GM19463 (cell line): Measurements from ENCODE around the gene PTH2R.
A peak's percentile ranks its signal among the peaks of the same experiment; 100 is the strongest.
"Not testable (repeated sequence)": the region's sequence is repeated elsewhere in the genome, so short reads cannot be mapped to it uniquely, and the experiment has no call there.

Experiments
- ATAC-seq: cut with Tn5 transposase; IDR thresholded peaks from one replicate; pipeline ENCODE4 v1.9.1; 2021; ENCODE audit warnings: mild to moderate bottlenecking, moderate library complexity; ENCODE audit not compliant: unreplicated experiment

The PTH2R gene

DNA sequence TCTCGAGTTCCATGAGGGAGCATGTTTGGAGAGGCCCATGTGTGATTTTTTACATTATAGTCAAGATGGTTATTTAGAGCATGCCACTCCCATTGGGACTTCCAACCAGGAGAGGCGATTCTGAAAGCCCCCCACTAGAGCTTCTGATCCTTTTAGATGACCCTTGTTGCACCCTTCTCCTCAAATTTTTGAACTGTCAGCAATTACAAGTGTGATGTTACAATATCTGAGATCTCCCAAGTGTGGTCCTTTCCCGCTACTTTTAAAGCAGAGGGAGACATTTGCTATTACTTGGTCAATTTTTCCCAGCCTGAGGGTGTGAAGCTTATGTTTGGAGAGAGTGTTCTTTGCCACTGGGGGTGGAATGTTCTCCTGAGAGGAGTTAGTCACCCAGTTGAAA lies 16.7 kb upstream of the PTH2R start:
- no peak for ATAC-seq

DNA sequence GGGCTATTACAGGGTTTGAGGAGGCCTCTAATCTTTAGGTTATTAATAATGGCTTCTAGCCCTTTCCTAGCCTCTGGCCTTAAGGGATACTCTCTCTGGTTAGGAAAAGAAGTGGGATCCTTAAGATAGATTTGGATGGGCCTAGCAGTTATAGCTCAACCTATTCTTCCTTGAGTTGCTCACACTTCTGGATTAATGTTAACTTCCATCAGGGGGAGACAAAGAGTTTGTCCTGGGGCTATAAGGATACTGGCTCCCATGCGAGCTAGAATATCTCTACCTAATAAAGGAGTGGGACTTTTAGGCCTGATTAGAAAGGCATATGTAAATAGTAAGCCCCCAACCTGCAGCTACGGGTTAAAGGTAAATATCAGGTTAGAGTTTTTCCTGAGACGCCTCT lies 14.3 kb upstream of the PTH2R start:
- ATAC-seq: no peak

GRCh38 chr2:208396796-208397195 lies 9.8 kb upstream of the PTH2R start:
- not testable (repeated sequence) for ATAC-seq

DNA sequence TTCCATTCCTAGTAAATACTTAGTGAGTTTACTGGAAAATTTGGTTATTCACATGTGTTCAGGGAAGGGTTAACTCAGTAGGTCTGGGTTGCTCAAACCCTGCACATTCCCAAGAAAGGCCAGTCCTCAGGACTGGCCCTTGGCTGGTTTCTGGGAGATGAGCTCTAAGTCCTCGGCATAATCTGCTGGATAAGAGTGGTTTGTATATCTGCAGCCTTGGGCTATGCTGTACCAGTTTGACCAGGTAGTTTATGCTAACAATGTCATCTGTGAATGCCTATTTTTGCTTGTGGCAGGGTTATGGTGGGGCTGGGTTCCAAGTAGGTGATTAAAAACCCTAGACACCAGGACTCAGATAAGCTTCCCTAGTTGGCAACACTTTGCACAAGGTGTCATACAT lies 7.4 kb upstream of the PTH2R start:
- no peak for ATAC-seq

DNA sequence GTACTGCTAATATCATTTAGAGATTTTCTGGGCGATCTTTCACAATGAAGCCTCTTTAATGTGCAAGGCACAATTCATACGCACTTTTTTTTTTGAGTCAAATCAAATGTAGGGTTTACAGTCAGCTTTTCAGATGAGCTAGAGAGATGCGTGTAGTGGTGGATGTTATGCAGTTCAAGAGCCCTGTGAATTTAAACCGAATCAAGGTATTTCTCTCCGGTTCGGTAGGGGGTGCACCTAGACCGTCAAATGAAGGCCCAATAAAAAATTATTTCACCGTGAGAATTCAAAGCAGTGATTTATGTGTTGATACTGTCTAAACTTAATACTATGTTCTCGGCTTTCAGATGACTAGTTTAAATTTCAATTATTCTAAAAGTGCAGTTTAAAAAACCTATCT lies 1.1 kb downstream of the PTH2R start:
- peak; percentile 53 for ATAC-seq

DNA sequence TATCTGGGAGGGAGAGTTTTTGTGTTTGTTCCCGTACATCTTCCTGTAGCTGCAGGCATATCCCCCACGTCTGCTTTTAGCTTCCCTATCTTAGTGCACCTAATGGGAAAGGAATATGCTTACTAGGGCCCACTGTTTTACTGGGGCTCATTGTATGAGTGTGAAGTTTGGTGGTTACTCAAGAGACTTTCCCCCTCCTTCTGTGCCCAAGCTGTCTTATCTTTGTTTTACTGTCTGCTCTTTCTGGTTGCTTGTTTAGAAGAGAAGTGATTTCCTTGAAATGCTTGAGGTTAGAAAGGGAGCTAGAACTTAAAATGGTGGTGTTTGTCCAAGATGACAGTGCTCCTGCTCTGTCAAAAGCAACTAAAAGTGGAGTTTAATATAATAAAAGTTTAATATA lies 7.3 kb downstream of the PTH2R start:
- ATAC-seq: no peak

- ATAC-seq: peak; percentile 42
Measured at GRCh38 chr2:208415255-208415654, 8.7 kb downstream of the PTH2R start.

DNA sequence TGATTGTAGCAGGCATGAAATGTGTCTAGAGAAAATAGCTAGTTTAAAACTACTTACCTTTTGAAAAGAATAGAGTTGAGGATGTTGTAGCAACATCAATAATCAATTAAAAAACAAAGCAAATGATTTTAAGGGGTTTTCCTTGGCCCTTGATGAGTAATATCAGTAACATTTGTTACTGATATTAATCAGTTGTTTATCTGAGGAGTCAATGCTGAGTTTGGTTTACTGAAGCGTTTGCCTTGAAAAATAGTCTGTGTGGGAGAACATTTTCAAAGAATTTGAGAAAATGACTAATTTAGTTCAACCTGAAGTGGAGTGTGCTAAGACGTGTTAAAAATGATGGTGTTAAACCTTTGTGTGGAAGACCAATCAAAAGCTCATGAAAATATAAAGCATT lies 9.3 kb downstream of the PTH2R start:
- peak; percentile 91 for ATAC-seq

DNA sequence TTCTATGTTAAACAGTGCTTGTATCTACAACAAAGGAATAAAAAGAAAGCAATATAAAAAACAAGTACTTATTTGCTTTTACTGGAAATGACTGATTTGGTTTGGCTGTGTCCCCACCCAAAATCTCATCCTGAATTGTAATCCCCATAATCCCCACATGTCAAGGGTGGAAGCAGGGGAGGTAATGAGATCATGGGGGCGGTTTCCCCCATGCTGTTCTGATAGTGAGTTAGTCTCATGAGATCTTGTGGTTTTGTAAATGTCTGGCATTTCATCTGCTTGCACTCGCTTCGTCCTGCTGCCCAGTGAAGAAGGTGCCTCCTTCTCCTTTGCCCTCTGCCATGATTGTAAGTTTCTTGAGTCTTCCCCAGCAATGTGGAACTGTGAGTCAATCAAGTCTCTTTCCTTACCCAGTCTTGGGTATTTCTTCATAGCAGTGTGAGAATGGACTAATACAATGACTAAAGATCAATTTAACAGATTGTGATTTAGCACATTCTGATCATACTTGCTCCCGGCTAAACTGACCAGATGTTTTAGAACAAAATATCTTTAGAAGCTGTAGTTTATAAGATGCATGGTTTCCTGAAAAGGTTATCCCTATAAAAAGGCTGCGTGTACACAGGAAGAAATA lies 19.9 kb downstream of the PTH2R start:
- no peak for ATAC-seq

GRCh38 chr2:208437755-208438154 lies 31.2 kb downstream of the PTH2R start:
- ATAC-seq: no peak

- no peak for ATAC-seq
Measured at GRCh38 chr2:208440716-208441115, 34.1 kb downstream of the PTH2R start.

GRCh38 chr2:208441951-208442350 lies 35.4 kb downstream of the PTH2R start:
- ATAC-seq: no peak

GRCh38 chr2:208447447-208447846 lies 40.9 kb downstream of the PTH2R start:
- not testable (repeated sequence) for ATAC-seq

DNA sequence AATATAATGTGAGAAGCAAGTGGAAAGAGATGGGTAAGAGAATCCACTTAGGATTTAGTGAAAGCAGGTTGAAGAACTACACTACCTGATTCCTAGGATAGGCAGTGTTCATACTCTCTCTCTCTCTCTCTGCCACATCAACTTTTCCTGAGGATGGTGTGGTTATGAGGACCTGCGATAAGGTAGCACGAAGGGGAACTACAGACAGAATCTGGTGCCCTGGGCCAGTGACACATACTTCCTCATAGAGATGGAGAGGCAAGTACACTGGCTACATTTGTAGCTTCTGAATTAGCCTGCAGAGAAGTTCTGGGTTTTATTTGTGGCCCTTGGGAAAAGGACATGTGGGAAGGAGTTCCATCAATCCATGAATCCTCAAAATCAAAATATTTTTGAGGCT lies 44.5 kb downstream of the PTH2R start:
- no peak for ATAC-seq

DNA sequence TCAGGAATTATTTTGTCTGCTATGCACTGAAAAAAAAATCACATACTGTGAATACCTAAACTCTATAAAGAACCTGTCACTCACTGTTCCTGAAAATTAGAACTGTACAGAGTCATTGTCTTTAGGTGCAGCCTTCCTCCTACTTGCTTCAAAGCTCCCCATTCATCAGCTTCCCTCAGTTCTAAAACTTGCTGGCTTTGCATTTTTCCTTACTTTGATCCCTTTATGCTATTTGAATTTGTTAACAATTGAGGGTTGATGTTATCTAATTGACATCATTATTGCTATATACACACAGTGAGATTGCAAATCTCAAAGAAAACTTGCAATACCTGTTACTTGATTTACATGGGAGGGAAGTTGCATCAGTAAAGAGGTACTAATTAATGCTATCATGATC lies 48.3 kb downstream of the PTH2R start:
- no peak for ATAC-seq

DNA sequence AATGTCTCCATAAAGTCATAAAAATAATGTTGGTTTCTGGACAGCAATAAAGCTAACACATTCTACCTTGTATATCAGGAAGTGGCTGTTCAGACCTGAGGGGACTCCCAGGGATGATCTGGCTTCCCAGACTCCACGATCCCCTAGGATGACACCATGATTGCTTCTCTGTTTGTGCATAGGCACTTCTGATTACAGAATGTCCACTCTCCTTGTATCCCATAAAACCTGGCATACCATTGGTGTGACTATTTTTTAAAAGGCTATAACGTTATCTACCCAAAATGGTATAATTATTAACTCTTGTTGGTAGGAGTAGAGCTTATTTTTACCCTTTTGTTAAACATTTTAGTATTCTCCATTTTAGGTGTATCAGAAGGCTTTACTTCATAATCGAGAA lies 57.1 kb downstream of the PTH2R start:
- ATAC-seq: no peak

DNA sequence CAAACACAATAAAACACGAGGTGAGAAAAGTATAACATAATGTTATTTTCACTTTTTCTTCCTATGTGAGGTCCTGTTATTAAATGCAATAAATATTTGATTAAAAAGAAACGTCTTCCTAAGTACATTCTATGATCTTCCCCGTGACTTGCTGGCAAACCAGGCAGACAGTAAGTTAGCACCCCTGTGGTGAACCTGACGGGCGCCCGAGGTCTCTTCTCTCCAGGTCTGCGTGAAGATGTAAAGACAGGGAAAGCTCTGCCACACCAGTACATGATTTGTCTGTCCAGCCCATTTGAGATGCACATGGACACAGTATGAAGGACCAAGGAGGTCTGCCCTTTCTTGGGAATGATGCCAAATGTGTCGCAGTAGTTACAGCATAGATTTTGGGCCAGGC lies 57.6 kb downstream of the PTH2R start:
- ATAC-seq: no peak

- peak; percentile 88 for ATAC-seq
Measured at GRCh38 chr2:208466151-208466919, 59.7 kb downstream of the PTH2R start.

DNA sequence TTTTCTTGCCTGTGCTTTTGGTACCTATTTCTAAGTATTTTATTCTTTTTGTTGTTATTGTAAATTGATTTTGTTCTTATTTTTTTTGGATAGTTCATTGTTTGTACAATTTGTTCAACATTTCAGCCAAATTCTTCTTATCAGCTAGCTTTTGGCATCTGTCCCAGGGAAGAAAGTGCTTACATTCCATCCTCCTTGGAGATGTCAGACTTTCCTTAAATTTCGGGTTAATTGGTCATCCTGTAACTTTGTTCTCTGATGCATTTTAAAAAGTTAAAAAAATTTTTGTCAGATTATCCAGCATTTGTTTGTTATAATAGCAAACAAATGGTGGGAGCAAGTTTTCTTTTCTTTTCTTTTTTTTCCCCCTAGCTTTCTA lies 60.3 kb downstream of the PTH2R start:
- ATAC-seq: no peak

DNA sequence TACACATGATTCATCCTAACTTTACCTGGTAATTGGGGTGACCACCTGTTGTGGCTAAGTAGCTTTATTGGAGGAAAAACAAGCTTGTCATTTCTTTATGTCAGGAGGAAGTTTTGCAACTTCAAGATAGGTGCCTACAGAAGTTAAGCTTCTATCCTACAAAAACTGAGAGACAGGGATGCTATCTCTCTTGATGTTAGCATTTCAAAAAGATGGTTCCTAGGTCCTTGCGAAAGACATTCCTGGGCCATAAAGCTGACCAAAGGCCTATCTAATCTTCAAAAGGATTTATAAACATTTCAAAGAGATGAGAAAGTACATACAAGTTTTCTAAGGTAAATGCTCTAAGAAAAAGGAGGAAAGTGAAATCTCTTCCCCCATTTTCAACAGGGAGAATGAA lies 61.0 kb downstream of the PTH2R start:
- ATAC-seq: no peak

GRCh38 chr2:208477741-208478140 lies 71.1 kb downstream of the PTH2R start:
- ATAC-seq: no peak

- peak; percentile 80 for ATAC-seq
Measured at GRCh38 chr2:208479342-208479741, 72.8 kb downstream of the PTH2R start.

DNA sequence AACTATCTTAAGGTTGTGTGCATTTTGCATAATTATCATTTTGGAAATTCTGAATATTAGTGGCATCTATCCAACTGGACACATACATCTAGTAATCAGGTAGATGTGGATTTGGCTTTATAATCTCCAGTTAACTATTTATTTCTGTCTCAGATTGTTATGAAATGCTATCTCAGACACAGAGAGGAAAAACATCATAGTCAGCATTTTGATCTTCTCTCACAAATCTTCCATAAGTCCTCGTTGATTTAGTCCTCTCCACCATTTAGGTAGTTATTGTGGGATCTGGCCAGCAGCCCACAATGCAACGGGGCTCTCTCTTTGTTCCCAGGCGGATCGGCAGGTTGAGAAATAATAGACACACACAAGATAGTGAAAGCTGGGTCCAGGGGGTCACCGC lies 75.4 kb downstream of the PTH2R start:
- not testable (repeated sequence) for ATAC-seq
